Transverse colon (tissue), 4 donors: ENCODE measurements around the gene UTS2R.

Source experiments
- CTCF ChIP-seq, 5 experiments: fragments of 200-600 bp in 3 of 5; fragments of 450-650 bp in 2 of 5; sonication (generic) in 3 of 5; IDR thresholded peaks; 1 replicate in 2 of 5; 2 replicates in 3 of 5; pipeline ENCODE4 v1.5.1; 2016 to 2017; ENCODE audit warnings: antibody characterized with exemption in 5 of 5, inconsistent platforms in 3 of 5, mild to moderate bottlenecking in 2 of 5, moderate library complexity in 1 of 5
- POLR2A ChIP-seq: fragments of 450-650 bp; IDR thresholded peaks from one replicate; pipeline ENCODE4 v1.6.1; 2016; ENCODE audit warnings: antibody characterized with exemption, mild to moderate bottlenecking, moderate library complexity
- POLR2AphosphoS5 ChIP-seq, 3 donors: sonication (generic); formaldehyde crosslinking; IDR thresholded peaks; one replicate each; pipeline ENCODE4 v1.6.1; 2016; ENCODE audit warnings: antibody characterized with exemption in 3 of 3

DNA sequence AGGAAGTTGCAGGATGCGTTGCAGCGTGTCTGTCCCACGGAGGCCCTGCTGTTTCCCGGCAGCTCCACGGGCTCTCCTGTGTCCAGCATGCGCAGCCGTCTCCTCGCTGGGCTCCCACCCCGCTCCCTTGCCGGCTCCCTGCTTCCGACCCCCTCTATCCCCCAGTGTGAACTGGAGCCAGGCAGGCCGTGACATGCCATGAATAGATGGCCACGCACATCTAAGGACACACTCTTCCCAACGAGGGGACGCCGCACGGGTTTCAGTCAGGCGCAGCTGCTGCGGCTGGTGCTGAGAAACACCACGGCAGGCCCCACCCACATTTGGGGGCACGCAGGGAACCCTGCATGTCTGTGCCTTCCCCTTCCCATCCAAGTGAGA, 37.4 kb downstream of the UTS2R start:
- TF ChIP-seq CTCF (IDR thresholded peaks at IDR 0.05) (no peak), POLR2A (no peak), POLR2AphosphoS5 (IDR thresholded peaks at IDR 0.05) (no peak)
